Non-pigmented ciliary epithelial cell (primary cell): ENCODE measurements around the gene RNF128.

ENCODE experiments used
- DNase-seq: peaks from one replicate; pipeline ENCODE4 v3.0.0-alpha.2; 2010; ENCODE audit warnings: low read depth

Gene RNF128, protein sequence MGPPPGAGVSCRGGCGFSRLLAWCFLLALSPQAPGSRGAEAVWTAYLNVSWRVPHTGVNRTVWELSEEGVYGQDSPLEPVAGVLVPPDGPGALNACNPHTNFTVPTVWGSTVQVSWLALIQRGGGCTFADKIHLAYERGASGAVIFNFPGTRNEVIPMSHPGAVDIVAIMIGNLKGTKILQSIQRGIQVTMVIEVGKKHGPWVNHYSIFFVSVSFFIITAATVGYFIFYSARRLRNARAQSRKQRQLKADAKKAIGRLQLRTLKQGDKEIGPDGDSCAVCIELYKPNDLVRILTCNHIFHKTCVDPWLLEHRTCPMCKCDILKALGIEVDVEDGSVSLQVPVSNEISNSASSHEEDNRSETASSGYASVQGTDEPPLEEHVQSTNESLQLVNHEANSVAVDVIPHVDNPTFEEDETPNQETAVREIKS

DNA sequence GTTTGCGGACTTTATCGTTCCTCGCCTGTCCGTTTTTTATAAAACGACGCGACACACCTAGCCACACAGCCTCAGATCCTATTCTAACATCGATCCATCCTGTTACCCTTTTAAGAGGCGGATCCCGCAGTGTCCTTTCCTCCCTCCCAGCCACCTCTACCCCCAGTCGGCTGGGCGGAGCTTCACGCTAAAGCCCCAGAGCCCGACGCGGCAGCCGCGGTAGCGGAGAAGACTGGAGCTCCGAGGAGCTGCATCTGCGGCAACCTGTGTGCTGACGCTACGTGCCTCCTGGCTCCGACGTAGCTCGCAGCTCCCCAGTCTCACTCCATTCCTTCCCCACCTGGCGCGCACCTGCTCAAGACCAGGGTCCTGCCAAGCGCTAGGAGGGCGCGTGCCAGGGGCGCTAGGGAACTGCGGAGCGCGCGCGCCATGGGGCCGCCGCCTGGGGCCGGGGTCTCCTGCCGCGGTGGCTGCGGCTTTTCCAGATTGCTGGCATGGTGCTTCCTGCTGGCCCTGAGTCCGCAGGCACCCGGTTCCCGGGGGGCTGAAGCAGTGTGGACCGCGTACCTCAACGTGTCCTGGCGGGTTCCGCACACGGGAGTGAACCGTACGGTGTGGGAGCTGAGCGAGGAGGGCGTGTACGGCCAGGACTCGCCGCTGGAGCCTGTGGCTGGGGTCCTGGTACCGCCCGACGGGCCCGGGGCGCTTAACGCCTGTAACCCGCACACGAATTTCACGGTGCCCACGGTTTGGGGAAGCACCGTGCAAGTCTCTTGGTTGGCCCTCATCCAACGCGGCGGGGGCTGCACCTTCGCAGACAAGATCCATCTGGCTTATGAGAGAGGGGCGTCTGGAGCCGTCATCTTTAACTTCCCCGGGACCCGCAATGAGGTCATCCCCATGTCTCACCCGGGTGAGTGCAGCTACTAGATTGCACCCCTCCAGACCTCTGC lies at the start of gene RNF128:
RNF128 (plus strand) TSS at position 217 of the 953 bp plus-strand sequence; CDS start at position 430, 213 bp downstream.
- DNase-seq = no peak

DNA sequence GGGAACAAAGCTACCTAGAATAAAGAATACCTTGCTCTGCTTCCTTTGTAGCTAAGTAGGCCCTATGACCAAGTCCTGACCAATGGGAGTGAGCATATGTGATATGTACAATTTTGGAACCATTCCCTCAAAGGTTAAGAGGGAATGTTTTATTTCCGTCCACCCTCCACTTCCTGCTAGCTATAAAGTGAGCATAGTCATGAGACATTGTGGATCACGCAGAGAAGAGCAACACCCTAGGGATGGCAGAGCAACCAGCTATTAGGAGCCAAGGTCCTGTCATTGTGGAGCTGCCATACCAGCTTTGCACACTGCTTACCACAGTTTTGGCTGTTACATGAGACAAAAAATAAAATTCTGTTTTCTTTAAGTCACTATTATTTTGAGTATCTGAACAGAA lies 45.8 kb upstream of the RNF128 start:
- DNase-seq = no peak

GRCh38 chrX:106684207-106684606 lies 42.3 kb upstream of the RNF128 start:
- DNase-seq = no peak

DNA sequence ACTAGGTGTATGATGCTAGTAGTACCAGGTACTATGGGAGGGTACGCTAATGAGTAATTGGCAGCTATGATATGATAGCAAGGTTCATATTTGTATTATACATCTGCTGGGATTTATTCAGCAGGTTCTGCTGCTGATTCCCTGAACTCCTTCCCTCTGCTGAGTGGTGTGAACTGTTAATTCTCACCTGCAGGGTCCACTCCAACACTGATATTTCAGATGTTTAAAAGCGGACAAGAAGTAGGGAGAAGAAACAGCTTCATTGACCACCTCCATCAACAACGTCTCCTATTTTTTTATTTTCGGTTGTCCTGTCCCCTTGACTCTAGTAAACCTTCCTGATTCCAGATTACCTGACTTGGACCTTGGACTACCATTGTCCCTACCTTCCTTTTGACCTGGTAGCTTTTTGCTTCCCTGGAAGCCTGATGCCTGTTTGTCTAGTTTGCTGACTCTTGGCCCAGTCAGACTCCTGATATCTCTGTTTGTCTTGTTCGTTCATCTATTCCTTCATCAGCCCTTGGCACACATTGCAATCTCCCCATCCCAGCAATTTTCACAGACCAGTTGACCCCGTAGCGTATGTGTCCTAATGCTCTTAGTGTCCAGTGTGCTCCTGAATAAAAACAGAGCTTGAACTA lies 34.0 kb upstream of the RNF128 start:
- DNase-seq = no peak

- no peak for DNase-seq
These were observed 30.0 kb upstream of the RNF128 start for GRCh38 chrX:106696502-106696901.

GRCh38 chrX:106698693-106699092 lies 27.8 kb upstream of the RNF128 start:
- DNase-seq = no peak

DNA sequence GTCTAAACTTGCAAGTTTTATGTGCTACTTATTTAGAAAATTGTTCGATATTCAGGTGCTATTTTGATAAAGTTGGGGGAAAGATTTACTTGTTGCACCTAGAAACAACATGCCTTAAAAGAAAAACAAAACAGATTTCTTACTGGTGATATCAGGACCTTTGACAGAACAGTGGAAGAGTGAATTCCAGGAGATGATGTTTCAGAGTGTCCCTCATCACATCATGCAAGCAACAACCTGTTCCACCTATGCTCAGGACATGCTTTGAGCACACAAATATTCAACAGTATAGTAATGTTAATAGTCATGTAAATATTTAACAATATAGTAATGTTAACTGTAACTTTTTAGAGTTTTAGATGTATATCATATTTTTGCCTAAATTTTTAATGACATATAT lies 23.9 kb upstream of the RNF128 start:
- DNase-seq = no peak

DNA sequence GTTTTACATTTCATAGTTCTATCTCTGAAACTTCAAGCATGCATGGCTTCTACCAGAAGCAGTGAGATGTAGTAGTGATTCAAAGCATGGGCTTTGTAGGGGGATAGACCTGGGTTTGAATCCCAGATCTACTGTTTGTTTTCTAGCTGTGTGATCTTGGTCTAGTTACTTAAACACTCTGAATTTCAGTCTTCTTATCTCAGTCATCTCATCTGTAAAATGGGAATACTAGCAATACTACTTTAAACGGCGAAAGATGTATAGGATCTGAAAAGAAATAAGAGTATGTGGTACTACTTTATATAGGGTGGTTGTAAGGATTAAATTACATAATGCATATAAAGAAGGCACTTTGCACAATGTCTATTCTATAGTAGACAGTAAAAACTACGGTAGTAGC lies 20.0 kb upstream of the RNF128 start:
- no peak for DNase-seq

DNA sequence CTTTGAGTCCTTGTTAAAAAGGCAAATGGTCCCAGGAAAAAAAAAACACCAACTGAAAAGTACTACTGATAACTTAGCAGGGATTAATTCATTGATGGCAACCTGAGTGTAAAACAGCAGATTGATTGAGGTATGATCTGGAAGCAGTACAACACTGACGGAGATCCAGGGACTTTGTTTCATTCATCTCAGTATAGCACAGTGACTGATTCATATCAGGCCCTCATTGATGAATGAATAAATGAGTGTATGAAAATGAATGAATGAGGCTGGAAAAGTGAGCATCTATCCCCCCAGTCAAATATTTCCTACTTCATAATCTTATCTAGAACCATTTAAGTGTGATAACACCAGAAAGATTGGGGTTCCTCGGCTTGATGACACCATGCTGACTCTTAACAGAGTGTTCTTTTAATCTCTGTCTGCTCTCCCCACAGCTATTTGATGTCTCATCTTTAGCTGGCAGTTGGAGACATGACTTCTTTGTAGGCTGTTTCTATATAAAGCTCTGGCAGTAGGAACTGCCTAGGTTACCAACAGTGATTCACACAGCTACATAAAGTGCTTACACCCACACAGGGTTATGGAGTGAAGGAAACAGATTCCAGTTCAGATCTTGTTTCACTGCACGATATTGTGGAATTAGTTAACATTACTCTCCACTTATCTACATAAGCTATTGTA lies 18.6 kb upstream of the RNF128 start:
- peak; percentile 85 for DNase-seq

- no peak for DNase-seq
These were observed 15.7 kb upstream of the RNF128 start for GRCh38 chrX:106710771-106711170.

DNA sequence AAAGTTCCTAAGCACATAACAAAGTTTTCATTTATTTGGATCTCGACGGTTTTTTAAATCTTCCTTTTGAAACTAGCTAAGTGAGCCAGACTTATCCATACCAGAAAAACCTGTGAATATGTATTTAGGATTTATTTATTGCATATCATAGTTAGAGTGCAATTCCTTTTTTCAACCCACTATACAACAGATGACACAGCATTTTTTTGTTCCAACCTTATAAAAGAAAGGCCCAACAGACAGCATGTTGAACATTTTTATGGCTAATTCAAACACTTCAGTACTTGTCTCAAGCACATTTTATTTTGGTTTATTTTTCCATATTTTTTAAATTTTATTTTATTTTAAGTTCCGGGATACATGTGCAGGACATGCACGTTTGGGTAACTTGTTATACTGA lies 15.1 kb upstream of the RNF128 start:
- DNase-seq = no peak

DNA sequence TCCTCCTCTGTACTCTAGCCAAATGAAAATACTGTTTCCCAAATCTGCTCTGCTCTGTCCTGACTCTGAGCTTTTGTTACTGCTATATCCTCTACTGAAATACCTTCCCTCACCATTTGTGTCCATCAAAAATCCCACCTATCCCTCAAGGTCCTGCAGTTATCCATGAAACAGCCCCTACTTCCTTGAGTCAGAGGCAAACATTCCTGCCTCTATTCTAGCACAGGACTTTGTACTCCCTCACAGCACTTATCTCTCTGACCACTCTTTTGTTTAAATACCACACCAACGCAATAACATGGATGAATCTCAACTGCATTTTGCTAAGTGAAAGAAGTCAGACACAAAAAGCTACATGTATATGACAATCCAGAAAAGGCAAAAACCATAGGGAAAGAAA lies 10.5 kb upstream of the RNF128 start:
- no peak for DNase-seq

DNA sequence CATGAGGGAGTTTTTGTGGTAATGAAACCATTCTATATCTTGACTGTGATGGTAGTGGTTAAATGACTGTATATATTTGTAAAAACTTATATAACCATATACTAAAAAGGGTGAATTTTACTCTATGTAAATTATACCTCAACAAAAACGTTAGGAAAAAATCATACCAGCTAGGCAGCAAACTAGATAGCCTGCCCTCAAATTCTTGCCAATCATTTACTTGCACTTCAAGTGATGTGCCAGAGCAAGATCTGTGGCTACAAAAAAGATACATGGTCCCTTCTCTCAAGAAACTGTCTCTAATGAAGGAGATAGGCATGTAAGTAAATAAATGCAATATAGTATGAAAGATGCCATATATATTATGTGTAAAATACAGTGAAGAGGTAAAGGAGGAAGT lies 10.0 kb upstream of the RNF128 start:
- no peak for DNase-seq

GRCh38 chrX:106718709-106719108 lies 7.8 kb upstream of the RNF128 start:
- no peak for DNase-seq

- no peak for DNase-seq
These were observed 570 bp upstream of the RNF128 start for GRCh38 chrX:106725931-106726330.

DNA sequence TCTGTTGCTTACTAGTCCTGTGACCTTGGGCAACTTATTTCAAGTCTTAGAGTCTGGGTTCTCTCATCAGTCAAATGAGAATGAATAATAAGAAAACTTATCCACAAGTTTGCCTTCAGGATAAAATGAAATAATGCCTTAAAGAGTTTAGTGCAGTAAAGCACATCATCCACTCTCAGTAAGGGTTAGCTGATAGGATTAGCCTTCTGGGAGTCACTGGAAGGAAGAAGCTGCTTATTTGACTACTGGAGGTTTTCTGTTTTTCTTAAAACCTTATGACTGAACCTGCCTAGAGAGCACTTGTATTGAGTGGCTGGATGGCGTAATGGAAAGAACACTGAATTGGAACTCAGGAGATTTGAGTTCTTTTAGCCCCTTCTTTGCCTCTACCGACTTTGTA lies 1.8 kb downstream of the RNF128 start:
- no peak for DNase-seq

GRCh38 chrX:106730401-106730800 lies 3.9 kb downstream of the RNF128 start:
- no peak for DNase-seq

DNA sequence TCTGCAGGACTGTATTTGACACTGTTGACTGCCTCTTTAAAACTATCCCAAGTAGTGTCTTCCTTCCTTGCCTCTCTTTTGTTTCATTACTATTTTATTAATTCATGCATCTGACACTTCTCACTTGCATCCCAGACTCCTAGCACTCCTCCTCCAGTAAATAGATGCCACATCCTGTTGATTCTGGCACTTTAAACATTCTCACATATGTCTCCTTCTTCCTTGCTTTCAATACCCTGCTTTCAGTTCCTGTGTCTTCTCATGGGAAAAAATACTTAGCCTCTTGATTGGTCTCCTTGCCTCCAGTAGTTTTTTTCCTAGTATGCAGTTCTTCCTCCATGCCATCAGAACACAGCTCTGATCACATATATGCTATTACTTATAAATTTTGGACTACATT lies 5.1 kb downstream of the RNF128 start:
- no peak for DNase-seq

- no peak for DNase-seq
These were observed 8.3 kb downstream of the RNF128 start for GRCh38 chrX:106734827-106735226.

DNA sequence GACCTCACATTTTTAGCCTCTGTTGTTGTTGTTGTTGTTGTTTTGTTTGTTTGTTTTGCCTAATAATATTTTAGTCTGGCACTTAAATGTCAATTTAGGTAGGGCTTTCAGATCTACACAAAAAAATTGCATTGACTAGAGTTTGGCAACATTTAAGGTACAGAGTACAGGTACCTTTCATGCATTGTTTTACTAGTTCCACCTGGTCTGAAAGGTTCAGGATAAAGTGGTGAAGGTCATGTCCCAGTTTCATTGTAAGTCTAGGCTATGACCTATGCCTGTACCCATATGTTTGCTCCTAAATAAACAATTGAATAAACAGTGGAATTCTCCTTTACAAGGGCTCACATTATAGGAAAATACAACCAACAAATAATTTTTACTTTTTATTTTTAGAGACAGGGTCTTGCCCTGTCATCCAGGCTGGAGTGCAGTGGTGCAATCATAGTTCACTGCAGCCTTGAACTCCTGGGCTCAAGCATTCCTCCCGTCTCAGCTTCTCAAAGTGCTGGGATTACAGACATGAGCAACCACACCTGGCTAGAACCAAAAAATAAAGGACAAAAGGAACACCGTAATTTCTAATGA lies 13.8 kb downstream of the RNF128 start:
- DNase-seq = no peak

GRCh38 chrX:106742193-106742592 lies 15.7 kb downstream of the RNF128 start:
- DNase-seq = no peak

DNA sequence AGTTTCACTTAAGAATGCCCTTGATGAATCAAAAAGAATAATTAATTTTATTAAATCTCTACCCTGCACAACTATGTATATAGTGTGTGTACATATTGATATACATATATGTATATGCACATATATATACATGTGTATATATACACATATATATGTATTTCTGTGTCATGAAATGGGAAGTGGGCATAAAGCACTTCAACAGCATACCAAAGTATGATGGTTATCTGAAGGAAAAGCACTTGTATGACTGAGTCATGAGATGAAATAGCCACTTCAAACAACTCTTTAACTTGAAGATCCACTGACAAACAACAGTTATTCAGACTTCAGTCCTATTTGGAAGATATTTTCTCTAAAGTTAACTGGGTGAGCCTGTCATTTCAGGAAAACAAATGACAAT lies 16.3 kb downstream of the RNF128 start:
- DNase-seq = no peak
